ENCODE data around the gene PER1.

- no peak for TF ChIP-seq CTCF (IDR thresholded peaks at IDR 0.05)
- no peak for TF ChIP-seq POLR2A (IDR thresholded peaks at IDR 0.05)
These were observed 29.1 kb downstream of the PER1 start for GRCh38 chr17:8122924-8123694.
